AG09319 (cell line): ENCODE data around the gene BLTP2.
"Not testable (repeated sequence)": the region's sequence is repeated elsewhere in the genome, so short reads cannot be mapped to it uniquely, and the experiment has no call there.

Experiments
- DNase-seq: peaks from one replicate; pipeline ENCODE4 v3.0.0-alpha.2; 2010; ENCODE audit warnings: low read depth; ENCODE audit errors: extremely low read depth
- CTCF ChIP-seq: IDR thresholded peaks from 2 replicates; pipeline ENCODE4 v1.5.1; 2011; ENCODE audit warnings: low read depth, mild to moderate bottlenecking, inconsistent platforms, low read length, moderate library complexity

Gene BLTP2

GRCh38 chr17:28662527-28662829 lies 17.5 kb upstream of the BLTP2 start:
- TF ChIP-seq CTCF: no peak
- DNase-seq: no peak

GRCh38 chr17:28661635-28662526 lies 16.9 kb upstream of the BLTP2 start, which contains the start of the genes SDF2 and SUPT6H:
SDF2 (minus strand) TSS chr17:28661906; CDS start chr17:28661876, 30 bp downstream.
SUPT6H (plus strand) TSS chr17:28662205; CDS start chr17:28673402, 11,197 bp downstream.
- TF ChIP-seq CTCF: no peak
- peak; percentile 45 for DNase-seq

- DNase-seq: not testable (repeated sequence)
Measured at GRCh38 chr17:28659497-28659881, 14.5 kb upstream of the BLTP2 start.

- DNase-seq: not testable (repeated sequence)
Measured at GRCh38 chr17:28658766-28659496, 14.0 kb upstream of the BLTP2 start.

GRCh38 chr17:28658342-28658741 lies 13.4 kb upstream of the BLTP2 start:
- DNase-seq: not testable (repeated sequence)

- DNase-seq: no peak
- TF ChIP-seq CTCF: no peak
Measured at GRCh38 chr17:28657756-28658155, 12.8 kb upstream of the BLTP2 start.

GRCh38 chr17:28655160-28655559 lies 10.2 kb upstream of the BLTP2 start:
- no peak for TF ChIP-seq CTCF
- no peak for DNase-seq

GRCh38 chr17:28648698-28649097 lies 3.7 kb upstream of the BLTP2 start:
- no peak for DNase-seq
- TF ChIP-seq CTCF: no peak
